GM12875 (cell line): ENCODE data around the gene FBXW11.
"Not testable (repeated sequence)": the region's sequence is repeated elsewhere in the genome, so short reads cannot be mapped to it uniquely, and the experiment has no call there.

Experiments
- H3K4me3 ChIP-seq: one replicate; pipeline ENCODE4 v1.5.1; 2011; ENCODE audit warnings: low read depth, low read length, control low read depth
- TF ChIP-seq, protein P1 (sequence below): IDR thresholded peaks from 2 replicates; pipeline ENCODE4 v1.5.1; 2011; ENCODE audit warnings: low read depth, mild to moderate bottlenecking, control low read depth, inconsistent platforms, low read length, moderate library complexity, borderline replicate concordance; ENCODE audit not compliant: insufficient read depth

FBXW11 gene

GRCh38 chr5:171924493-171925122 lies 81.8 kb downstream of the FBXW11 start:
- TF ChIP-seq, protein P1, sequence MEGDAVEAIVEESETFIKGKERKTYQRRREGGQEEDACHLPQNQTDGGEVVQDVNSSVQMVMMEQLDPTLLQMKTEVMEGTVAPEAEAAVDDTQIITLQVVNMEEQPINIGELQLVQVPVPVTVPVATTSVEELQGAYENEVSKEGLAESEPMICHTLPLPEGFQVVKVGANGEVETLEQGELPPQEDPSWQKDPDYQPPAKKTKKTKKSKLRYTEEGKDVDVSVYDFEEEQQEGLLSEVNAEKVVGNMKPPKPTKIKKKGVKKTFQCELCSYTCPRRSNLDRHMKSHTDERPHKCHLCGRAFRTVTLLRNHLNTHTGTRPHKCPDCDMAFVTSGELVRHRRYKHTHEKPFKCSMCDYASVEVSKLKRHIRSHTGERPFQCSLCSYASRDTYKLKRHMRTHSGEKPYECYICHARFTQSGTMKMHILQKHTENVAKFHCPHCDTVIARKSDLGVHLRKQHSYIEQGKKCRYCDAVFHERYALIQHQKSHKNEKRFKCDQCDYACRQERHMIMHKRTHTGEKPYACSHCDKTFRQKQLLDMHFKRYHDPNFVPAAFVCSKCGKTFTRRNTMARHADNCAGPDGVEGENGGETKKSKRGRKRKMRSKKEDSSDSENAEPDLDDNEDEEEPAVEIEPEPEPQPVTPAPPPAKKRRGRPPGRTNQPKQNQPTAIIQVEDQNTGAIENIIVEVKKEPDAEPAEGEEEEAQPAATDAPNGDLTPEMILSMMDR: no peak

GRCh38 chr5:171920765-171921391 lies 85.6 kb downstream of the FBXW11 start:
- H3K4me3 ChIP-seq: no peak overlapping the region
- TF ChIP-seq, protein P1: no peak

More at GRCh38 chr5:171924493-171925122, 81.8 kb downstream of the FBXW11 start:
- no peak overlapping the region for H3K4me3 ChIP-seq

DNA sequence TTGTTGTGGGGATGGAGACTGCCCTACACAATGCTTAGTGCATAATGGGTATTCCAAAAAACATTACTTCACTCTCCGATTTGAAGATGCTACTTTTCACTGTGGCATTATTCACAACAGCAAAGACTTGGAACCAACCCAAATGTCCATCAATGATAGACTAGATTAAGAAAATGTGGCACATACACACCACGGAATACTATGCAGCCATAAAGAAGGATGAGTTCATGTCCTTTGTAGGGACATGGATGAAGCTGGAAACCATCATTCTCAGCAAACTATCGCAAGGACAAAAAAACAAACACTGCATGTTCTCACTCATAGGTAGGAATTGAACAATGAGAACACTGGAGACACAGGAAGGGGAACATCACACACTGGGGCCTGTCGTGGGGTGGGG lies 90.7 kb downstream of the FBXW11 start:
- not testable (repeated sequence) for H3K4me3 ChIP-seq

- no peak overlapping the region for H3K4me3 ChIP-seq
- TF ChIP-seq, protein P1: no peak
Observed at GRCh38 chr5:171914726-171915338, 91.6 kb downstream of the FBXW11 start.

DNA sequence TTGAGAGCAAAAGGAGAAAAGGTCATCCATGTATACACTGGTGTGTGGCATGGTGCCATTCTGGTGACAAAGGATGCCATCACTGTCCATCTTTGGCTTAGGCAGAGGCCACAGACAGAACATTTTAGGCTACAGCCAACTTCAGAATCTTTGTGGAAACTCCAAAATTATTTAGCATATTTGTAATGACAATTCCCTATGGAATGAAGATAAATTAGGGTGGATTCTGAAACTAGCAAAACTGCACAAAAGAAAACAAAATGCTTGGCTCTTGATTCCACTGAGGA lies 92.5 kb downstream of the FBXW11 start:
- TF ChIP-seq, protein P1: no peak
- no peak overlapping the region for H3K4me3 ChIP-seq

GRCh38 chr5:171911152-171911551 lies 95.3 kb downstream of the FBXW11 start:
- H3K4me3 ChIP-seq: no peak overlapping the region
- TF ChIP-seq, protein P1: no peak

GRCh38 chr5:171908638-171909037 lies 97.8 kb downstream of the FBXW11 start:
- TF ChIP-seq, protein P1: no peak
- no peak overlapping the region for H3K4me3 ChIP-seq
